SU-DHL-6 (cell line): ENCODE measurements around the gene RPS6KL1.

Source experiments
- EZH2phosphoT487 ChIP-seq: fragments of 200-600 bp; sonication (generic), shearing (Covaris generic); conservative IDR thresholded peaks from 2 replicates; pipeline ENCODE4 v1.6.1; 2018; ENCODE audit warnings: mild to moderate bottlenecking, antibody characterized with exemption, low read length, moderate library complexity, mixed read lengths
- TF ChIP-seq, protein P1 (sequence below): fragments of 200-600 bp; sonication (generic); IDR thresholded peaks from one replicate; pipeline ENCODE4 v1.5.1; 2017; ENCODE audit warnings: antibody characterized with exemption, mild to moderate bottlenecking, low read length, moderate library complexity; ENCODE audit not compliant: insufficient read depth, poor library complexity, severe bottlenecking

DNA sequence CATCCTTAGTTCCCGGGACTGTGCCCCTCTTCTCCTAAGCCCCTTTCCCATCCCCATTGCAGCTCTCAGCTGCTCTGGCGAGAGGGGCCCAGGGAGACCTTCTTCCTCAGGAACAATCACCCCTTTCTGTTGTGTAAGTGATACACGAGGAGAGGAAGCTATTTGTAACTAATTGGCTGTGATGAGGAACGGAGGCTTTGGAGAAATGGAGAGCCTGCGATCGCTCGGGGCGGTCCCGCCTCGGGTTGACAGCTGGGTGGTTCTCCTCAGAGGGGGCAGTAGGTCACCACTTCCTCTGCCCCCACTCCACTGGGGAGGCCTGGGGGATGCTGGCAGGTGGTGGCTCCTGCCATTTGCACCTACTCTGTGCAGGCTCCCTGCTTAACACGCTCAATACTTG is 39.0 kb upstream of the RPS6KL1 start:
- TF ChIP-seq, protein P1, sequence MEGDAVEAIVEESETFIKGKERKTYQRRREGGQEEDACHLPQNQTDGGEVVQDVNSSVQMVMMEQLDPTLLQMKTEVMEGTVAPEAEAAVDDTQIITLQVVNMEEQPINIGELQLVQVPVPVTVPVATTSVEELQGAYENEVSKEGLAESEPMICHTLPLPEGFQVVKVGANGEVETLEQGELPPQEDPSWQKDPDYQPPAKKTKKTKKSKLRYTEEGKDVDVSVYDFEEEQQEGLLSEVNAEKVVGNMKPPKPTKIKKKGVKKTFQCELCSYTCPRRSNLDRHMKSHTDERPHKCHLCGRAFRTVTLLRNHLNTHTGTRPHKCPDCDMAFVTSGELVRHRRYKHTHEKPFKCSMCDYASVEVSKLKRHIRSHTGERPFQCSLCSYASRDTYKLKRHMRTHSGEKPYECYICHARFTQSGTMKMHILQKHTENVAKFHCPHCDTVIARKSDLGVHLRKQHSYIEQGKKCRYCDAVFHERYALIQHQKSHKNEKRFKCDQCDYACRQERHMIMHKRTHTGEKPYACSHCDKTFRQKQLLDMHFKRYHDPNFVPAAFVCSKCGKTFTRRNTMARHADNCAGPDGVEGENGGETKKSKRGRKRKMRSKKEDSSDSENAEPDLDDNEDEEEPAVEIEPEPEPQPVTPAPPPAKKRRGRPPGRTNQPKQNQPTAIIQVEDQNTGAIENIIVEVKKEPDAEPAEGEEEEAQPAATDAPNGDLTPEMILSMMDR, result no peak
- TF ChIP-seq EZH2phosphoT487, result no peak
